Erythroblast (primary cell): ENCODE results near the gene ASPG.

Source experiments
- DNase-seq, 2 experiments: peaks; one replicate each; lab custom pipeline; 2025; lab: John Stamatoyannopoulos, UW
- GATA1 ChIP-seq: IDR thresholded peaks from 2 replicates; pipeline ENCODE4 v1.6.1; 2011; ENCODE audit warnings: low read depth, mild to moderate bottlenecking, control low read depth, low read length, moderate library complexity
- POLR2A ChIP-seq: IDR thresholded peaks from 2 replicates; pipeline ENCODE4 v1.6.1; 2011; ENCODE audit warnings: mild to moderate bottlenecking, low read length

Gene ASPG

GRCh38 chr14:104138718-104139459 is 53.4 kb downstream of the ASPG start:
- DNase-seq = peak in 1 of 2 experiments; percentile 56
- TF ChIP-seq GATA1 = no peak
- TF ChIP-seq POLR2A = peak; percentile 40

- DNase-seq = peak in 1 of 2 experiments; percentile 46
- no peak for TF ChIP-seq GATA1
- no peak for TF ChIP-seq POLR2A
These were observed 54.1 kb downstream of the ASPG start for GRCh38 chr14:104139460-104140212.

- TF ChIP-seq POLR2A = no peak
- TF ChIP-seq GATA1 = no peak
- DNase-seq = no peak
These were observed 54.6 kb downstream of the ASPG start for GRCh38 chr14:104140213-104140462.

- no peak for DNase-seq
- TF ChIP-seq POLR2A = no peak
- TF ChIP-seq GATA1 = no peak
These were observed 55.2 kb downstream of the ASPG start for GRCh38 chr14:104140463-104141331.

- no peak for DNase-seq
- TF ChIP-seq GATA1 (no peak), POLR2A (no peak)
These were observed 56.2 kb downstream of the ASPG start for GRCh38 chr14:104141621-104142091.

- TF ChIP-seq POLR2A (no peak), GATA1 (no peak)
- no peak for DNase-seq
These were observed 56.8 kb downstream of the ASPG start for GRCh38 chr14:104142136-104142945.

- TF ChIP-seq GATA1 (no peak), POLR2A (no peak)
- DNase-seq = no peak
These were observed 57.5 kb downstream of the ASPG start for GRCh38 chr14:104142946-104143470.

- no peak for TF ChIP-seq POLR2A
- TF ChIP-seq GATA1 = no peak
- no peak for DNase-seq
These were observed 58.3 kb downstream of the ASPG start for GRCh38 chr14:104143521-104144452.

GRCh38 chr14:104144453-104144790 is 58.9 kb downstream of the ASPG start:
- no peak for TF ChIP-seq POLR2A
- no peak for DNase-seq

GRCh38 chr14:104144911-104145825 is 59.7 kb downstream of the ASPG start:
- TF ChIP-seq GATA1 = no peak
- TF ChIP-seq POLR2A = no peak
- DNase-seq = no peak
